NCI-H2227 (cell line): ENCODE measurements around the gene TES.

Source experiments
- DNase-seq: peaks from one replicate; lab custom pipeline; 2025; ENCODE audit not compliant: unreplicated experiment; lab: John Stamatoyannopoulos, UW

Gene TES

GRCh38 chr7:116193329-116194087 is 16.8 kb upstream of the TES start:
- DNase-seq, result no peak

GRCh38 chr7:116194115-116194514 is 16.2 kb upstream of the TES start:
- DNase-seq, result no peak

- no peak for DNase-seq
Measured at GRCh38 chr7:116195451-116195850, 14.9 kb upstream of the TES start.

- no peak for DNase-seq
Measured at GRCh38 chr7:116196947-116197346, 13.4 kb upstream of the TES start.

GRCh38 chr7:116197360-116197759 is 13.0 kb upstream of the TES start:
- DNase-seq, result no peak

- no peak for DNase-seq
Measured at GRCh38 chr7:116198748-116199410, 11.5 kb upstream of the TES start.

GRCh38 chr7:116200963-116201362 is 9.4 kb upstream of the TES start:
- DNase-seq, result no peak

- no peak for DNase-seq
Measured at GRCh38 chr7:116206141-116206540, 4.2 kb upstream of the TES start.

- no peak for DNase-seq
Measured at GRCh38 chr7:116208919-116209318, 1.4 kb upstream of the TES start.

GRCh38 chr7:116209561-116210070 is 723 bp upstream of the TES start:
- no peak for DNase-seq

- DNase-seq, result no peak
Measured at GRCh38 chr7:116211006-116211912, 920 bp downstream of the TES start.

GRCh38 chr7:116211913-116212596 is 1.7 kb downstream of the TES start:
- DNase-seq, result no peak

GRCh38 chr7:116212869-116213268 is 2.5 kb downstream of the TES start:
- DNase-seq, result no peak

GRCh38 chr7:116213361-116214130 is 3.2 kb downstream of the TES start:
- no peak for DNase-seq

GRCh38 chr7:116214921-116215320 is 4.6 kb downstream of the TES start:
- no peak for DNase-seq

- no peak for DNase-seq
Measured at GRCh38 chr7:116215551-116215950, 5.2 kb downstream of the TES start.

- no peak for DNase-seq
Measured at GRCh38 chr7:116216956-116217571, 6.7 kb downstream of the TES start.

GRCh38 chr7:116218051-116218645 is 7.8 kb downstream of the TES start:
- no peak for DNase-seq

- DNase-seq, result no peak
Measured at GRCh38 chr7:116218747-116219146, 8.4 kb downstream of the TES start.
